NCI-H748 treated with DMSO at 0.1 percent for 48 hours (cell line): Measurements from ENCODE around the gene TPSB2.
"Not testable (repeated sequence)": the region's sequence is repeated elsewhere in the genome, so short reads cannot be mapped to it uniquely, and the experiment has no call there.

ENCODE experiments used
- DNase-seq: peaks from one replicate; lab custom pipeline; 2025; lab: John Stamatoyannopoulos, UW

TPSB2 gene

DNA sequence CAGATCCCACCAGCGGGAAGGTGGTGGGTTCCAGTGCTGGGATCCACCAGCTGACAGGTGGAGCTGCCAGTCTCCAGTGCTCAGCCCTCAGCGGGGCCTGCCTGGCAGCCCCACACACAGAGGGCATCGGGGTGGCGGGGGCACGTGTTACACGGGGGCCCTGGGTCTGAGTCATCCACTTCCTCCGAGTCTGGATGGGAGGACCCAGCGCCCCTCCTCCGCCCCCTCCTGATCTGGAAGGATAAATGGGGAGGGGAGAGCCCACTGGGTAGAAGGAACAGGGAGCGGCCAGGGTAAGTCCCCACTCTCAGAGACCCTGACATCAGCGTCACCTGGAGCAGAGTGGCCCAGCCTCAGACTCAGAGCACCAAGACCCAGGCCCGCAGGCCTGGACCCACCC lies 10.5 kb upstream of the TPSB2 start, which contains the start of gene TPSAB1:
Gene TPSAB1 (plus strand): TSS at position 270 of the 400 bp plus-strand sequence. CDS start 234 bp downstream, outside the sequence.
- not testable (repeated sequence) for DNase-seq

DNA sequence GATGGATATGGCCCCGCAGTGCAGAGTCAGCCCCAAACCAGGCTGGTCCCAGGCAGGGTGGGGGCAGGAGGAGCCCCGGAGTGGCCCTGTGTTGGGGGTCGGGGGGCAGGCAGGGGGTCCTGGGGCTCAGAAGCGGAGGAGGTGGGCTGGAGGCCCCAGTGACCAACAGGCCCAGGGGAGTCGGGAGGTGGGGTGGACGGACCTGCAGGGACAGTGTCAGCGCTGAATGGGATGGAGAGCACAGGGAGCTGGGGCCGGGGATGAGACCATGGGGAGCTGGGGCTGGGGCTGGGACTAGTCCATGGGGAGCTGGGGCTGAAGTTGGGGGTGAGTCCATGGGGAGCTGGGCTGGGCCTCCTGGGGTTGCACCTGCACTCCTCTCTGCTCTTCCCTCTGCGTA lies 9.6 kb upstream of the TPSB2 start:
- not testable (repeated sequence) for DNase-seq

DNA sequence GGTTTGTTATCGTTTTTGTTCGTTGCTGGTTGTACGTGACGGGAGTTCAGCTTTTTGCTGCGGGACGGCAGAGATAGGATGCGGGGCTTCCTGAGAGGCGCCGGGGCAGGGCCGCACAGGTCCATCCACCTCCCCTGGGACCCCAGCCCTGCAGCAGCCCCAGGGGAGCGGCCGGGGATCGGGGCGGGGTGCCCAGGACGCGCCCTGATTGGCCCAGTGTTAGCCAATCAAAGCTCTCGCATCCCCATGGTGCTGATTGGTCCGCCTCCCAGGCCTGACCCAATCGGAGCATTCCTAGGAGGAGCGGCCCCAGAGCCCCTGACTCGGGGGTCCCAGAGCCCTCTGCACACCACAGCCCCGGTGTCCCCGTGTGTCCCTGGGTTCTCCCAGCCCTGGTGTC lies 8.9 kb upstream of the TPSB2 start:
- DNase-seq = not testable (repeated sequence)

DNA sequence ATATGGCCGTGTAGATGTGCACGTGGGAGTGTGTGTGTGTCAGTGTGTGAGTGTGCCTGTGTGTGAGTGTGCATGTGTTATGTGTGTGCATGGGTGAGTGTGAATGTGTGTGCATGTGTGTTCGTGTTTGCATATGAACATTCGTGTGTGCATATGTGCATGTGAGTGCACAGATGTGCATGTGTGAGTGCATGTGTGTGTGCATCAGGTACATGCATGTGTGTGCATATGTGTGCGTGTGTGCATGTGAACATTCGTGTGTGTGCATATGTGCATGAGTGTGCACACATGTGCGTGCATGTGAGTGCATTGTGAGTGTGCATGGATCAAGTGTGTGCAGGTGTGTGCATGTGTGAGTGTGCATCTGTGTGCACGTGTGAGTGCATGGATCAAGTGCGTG lies 8.0 kb upstream of the TPSB2 start:
- DNase-seq = no peak

DNA sequence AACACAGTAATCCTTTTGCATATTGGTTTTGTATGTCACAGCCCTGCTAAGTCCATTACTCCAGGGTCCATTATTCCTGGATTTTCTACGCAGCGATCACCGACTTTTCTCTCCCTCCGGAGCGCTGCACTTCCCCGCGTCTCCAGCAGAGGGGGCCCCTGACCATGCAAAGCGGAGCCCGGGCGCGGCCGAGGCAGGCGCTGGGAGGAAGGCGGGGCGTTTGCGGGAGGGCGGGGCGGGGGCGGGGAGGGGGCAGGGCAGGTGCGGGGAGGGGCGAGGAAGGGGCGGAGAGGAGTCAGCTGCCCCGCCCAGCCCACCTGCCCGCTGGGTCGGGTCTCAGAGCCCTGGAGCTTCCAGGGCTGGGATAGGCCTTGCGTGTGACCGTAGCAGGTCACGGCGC lies 6.7 kb upstream of the TPSB2 start:
- not testable (repeated sequence) for DNase-seq

DNA sequence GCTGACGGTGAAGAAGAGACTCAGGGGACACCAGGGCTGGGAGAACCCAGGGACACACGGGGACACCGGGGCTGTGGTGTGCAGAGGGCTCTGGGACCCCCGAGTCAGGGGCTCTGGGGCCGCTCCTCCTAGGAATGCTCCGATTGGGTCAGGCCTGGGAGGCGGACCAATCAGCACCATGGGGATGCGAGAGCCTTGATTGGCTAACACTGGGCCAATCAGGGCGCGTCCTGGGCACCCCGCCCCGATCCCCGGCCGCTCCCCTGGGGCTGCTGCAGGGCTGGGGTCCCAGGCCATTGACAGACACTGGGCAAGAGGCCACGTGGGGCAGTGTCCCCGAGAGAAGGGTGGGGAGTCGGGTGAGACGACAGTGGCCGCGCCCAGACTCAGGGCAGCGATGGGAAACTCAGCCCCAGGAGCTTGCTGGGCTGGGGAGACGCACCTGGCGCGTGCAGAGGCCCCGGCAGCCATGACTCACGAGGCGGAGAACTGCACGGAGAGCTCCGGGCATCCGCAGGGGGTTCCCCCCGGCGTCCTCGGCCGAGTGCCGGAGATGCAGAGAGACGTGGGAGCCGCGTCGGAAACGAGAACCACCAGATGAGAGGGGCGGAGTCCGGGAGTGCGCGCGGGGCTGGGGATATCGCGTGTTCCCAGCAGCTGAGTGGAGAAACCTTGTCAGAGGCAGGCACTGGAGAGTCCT lies 2.2 kb upstream of the TPSB2 start:
- DNase-seq = not testable (repeated sequence)

DNA sequence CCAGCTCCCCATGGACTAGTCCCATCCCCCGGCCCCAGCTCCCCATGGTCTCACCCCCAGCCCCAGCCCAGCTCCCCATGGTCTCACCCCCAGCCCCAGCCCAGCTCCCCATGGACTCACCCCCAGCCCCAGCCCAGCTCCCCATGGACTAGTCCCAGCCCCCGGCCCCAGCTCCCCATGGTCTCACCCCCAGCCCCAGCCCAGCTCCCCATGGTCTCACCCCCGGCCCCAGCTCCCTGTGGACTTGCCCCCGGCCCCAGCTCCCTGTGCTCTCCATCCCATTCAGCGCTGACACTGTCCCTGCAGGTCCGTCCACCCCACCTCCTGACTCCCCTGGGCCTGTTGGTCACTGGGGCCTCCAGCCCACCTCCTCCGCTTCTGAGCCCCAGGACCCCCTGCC lies 1.3 kb upstream of the TPSB2 start:
- not testable (repeated sequence) for DNase-seq

DNA sequence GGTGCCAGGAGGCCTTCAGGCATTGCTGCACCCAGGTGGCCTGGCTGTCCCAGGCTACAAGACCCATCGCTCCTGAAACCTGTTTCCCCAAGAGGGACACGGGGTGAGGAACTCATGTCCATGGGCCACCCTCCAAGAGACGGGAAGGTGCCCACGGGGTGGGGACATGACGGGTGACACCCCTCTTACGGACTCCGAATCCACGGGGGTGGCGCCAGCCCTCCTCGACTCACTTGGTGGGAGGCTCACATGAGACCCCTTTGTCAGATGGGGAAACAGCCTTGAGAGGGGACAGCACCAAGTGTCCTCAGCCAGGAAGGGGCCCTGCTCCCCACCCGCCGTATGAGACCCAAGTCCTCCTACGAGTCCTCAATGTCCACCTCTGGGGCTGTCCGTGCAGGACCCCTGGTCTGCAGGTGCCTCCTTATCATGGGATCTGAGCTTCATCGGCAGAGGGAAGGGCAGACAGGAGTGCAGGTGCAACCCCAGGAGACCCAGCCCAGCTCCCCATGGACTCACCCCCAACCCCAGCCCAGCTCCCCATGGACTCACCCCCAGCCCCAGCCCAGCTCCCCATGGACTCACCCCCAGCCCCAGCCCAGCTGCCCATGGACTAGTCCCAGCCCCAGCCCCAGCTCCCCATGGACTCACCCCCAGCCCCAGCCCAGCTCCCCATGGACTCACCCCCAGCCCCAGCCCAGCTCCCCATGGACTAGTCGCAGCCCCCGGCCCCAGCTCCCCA lies 658 bp upstream of the TPSB2 start:
- DNase-seq = not testable (repeated sequence)

DNA sequence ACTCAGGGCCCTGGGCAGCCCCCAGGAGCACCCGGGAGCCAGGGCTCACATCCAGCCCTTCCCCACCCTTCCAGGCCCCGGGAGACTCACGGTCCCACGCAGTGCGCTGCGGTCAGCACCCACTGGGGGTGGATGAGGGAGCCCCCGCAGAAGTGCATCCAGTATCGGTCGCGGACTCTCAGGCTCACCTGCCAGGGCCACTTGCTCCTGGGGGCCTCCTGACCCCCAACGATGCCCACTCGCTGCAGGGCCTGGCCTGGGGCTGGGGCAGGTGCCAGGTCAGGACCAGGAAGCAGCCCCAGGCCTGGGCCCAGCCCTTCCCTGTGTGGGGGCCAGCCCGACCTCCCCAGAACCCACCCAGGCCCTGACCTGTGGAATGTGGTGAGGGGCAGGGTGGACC lies 508 bp downstream of the TPSB2 start:
- not testable (repeated sequence) for DNase-seq

DNA sequence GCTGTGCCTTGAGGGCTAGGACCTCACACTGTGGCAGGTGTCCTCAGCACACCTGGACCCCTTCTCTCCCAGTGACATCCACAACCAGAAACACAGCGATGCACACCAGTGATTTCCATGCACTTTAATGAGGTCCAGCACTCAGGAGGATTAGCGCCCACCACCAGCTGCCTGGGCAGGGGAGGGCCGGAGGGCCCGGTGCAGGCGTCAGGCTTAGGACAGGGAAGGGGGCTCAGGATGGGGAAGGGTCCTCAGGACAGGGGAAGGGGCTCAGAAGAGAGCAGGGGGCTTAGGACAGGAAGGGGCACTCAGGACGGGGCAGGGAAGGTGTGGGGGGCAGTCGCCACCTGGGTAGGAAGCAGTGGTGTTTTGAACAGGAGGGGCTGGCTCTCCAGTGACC lies 1.8 kb downstream of the TPSB2 start:
- DNase-seq = not testable (repeated sequence)

DNA sequence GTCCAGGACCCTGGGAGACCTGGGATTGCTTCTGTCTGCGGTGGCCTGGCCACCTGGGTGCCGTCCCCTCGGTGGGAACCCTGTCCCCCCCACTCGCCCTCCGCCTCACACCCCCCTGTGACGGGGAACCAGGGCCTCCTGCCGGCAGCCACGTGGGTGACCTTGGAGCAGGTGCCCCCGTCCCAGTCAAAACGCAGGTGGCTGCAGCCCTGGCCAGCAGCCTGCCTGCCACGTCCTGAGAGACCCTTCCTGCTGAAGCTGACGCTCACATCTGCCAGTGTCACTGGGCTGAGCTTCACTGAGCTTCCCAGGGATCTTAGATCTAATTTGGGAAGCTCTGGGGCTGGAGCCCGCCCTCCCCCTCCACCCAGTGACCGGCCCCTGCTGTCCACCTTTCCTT lies 3.3 kb downstream of the TPSB2 start:
- DNase-seq = not testable (repeated sequence)

DNA sequence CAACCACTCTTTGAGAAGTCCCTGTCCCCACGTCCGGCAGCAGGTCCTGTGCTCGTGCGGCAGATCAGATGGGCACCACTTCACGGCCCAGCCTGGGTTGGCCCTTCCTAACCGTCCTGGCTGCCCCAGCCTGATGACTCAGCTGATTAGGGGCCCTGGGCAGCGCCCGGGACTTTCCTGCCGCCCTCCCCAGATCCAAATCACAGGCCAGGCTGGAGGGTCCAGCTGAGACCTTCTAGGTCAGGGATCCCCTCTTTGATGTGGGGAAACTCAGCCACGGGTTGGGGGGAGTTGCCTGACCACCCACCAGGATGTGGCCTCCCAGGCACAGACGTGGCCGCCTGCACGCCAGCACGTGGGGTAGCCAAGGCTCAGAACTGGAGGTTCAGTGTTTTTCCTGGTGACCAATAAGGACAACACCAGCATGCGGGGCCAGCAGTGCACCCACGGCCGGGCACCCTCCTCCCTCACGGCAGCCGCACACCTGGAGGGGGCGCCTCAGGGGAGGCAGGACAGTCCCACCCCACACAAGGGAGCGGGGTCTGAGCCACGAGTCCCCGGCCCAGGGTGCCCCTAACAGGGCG lies 4.2 kb downstream of the TPSB2 start:
- not testable (repeated sequence) for DNase-seq

DNA sequence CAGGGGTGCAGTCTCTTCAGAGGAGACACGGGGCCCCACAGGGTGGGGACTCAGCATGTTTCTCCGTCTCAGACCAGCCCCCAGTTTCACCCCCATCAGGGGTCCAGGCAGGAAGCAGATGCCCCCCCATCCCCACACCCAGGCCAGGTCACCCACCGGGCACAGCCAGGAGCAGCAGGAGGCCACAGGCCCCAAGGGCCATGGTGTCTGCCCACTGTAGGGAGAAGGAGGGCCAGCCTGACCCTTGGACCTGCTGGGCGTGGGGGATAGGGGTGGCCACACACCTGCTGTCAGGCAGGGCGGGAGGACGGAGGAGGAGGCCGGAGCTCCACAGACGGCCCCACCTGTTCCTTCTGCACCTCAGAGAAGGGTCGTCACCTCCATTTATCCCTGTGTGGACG lies 4.9 kb downstream of the TPSB2 start, which contains the start of gene TPSG1:
Gene TPSG1 (minus strand): TSS at position 218 of the 401 bp plus-strand sequence. CDS start 16 bp downstream, at position 202.
- no peak for DNase-seq

DNA sequence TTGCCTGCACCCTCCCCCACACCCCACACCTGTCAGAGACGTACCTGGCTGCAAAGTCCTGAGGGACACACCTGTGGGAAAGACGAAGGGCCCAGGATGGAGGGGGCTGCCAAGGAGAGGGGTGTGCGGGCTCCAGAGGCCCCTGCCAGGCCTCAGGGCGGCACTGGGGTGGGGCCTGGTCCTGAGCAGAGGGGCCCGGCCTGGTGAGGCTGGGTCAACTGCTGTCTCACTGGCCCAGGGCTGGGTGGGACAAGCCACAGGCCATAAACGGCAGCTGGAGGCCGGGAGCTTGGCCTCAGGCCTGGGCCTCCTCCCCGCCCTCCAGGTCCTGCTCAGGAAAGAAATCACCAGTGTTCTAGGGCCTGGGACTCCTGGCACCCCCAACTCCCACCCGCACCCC lies 5.4 kb downstream of the TPSB2 start:
- DNase-seq = no peak

DNA sequence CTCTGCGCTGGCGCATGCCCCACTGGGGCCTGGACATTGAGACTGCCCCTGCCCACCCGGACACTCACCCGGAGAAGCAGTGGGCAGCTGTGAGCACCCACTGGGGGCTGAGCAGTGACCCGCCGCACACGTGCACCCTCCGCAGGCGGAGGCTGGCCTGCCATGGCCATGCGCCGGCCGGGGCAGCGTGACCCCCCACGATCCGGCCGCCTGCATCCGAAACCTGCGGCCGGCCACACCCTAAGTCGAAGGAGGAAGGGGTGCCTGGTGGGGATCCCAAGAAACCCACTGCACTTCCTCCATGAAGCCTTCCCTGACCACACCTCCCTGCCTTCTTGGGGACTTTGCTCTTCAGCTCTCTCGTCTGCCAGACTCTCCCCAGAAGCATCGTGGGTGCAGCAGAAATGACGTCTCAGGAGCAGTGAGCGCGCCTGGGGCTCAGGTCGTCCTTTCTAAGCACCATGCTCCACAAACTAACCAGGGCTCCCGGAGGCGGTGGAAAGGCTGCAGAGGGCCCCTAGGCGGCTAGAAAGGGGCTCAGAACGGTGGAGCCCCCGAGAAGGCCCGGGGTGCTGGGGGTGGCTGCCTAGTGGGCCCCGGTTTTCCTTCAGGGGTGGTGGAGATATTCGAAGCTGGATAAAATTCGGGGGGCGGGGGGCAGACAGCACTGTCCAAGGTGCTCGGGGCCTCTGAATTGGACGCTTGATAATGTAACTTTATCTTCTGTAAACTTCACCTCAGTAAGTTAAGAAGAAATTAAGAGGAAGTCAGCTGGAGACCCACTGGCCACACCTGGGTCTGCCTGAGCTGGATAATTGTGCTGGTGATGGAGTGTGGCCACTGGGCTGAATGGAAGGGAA lies 6.4 kb downstream of the TPSB2 start:
- DNase-seq = no peak

DNA sequence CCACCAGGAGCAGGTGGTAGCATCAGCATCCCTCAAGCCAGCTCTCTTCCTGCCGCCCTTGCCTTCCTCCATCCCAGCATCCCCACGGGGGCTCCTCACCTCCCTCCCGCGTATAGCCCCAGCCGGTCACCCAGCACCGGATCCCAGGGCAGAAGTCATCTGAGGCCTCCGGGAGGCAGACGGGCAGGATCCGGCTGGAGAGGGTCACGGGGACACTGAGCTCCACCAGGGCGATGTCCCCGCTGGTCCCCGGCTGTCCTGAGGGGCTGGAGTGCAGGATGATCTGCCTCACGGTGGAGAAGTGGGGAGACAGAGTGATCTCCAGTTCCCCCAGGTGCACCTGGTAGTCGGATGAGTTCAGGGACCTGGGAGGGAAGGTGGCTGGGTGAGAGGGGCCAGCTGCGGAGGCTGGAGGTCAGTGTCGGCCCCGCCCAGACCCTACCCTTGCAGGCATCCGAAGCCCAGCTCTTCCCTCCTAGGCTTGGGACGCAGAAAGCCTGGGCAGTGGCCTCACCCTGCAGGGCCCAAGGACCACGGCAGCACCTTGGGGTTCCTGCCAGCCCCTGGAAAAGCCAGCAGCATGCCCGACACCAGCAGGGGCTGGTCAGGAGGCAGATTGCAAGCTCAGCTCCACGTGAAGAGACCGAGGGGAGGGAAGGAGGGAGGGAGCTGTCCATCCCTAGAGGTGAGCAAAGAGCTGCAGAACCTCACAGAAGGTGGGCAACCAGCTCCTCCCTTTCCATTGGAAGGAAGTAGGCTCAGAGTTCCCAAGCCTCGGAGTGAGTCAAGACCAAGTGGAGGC lies 7.2 kb downstream of the TPSB2 start:
- DNase-seq = no peak

DNA sequence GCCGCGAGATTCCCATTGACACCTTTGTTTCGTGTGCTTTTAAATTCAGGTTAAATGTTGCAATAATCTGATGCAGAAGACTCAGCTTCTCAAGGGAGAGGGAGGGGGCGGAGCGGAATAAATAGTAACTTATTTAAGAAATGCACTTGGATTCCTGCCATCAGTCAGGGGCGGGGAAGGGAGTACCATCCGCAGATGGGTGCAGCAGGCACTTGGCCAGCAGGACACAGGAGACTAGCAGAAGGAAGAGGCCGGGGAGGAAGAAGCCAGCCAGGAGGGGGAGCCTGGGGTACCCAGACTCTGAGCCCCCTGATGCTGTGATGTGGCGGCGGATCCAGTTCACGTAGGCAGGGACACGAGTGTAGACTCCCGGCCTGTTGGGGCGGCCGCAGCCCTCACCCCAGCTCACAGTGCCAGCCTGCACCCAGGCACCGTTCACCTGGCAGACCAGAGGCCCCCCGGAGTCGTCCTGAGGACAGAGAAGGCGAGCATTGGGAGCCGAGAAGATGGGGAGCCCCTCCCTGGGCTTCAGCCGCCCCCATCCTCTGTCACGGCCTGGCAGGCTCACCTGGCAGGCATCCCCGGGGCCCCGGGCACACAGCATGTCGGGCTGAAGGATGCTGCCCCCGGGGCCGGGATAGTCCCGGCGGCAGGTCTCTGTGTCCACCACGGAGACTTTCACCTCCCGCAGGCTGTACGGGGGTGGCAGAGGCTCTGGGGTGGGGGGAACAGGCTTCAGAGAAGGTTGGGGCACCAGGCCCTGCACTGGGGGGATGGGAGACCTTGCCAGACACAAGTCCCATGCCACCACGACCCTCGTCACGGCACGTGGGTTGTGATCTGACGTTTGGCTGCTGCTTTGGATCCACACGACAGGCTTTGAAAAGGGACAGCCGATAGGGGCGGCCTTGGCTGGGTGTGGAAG lies 8.1 kb downstream of the TPSB2 start:
- no peak for DNase-seq

DNA sequence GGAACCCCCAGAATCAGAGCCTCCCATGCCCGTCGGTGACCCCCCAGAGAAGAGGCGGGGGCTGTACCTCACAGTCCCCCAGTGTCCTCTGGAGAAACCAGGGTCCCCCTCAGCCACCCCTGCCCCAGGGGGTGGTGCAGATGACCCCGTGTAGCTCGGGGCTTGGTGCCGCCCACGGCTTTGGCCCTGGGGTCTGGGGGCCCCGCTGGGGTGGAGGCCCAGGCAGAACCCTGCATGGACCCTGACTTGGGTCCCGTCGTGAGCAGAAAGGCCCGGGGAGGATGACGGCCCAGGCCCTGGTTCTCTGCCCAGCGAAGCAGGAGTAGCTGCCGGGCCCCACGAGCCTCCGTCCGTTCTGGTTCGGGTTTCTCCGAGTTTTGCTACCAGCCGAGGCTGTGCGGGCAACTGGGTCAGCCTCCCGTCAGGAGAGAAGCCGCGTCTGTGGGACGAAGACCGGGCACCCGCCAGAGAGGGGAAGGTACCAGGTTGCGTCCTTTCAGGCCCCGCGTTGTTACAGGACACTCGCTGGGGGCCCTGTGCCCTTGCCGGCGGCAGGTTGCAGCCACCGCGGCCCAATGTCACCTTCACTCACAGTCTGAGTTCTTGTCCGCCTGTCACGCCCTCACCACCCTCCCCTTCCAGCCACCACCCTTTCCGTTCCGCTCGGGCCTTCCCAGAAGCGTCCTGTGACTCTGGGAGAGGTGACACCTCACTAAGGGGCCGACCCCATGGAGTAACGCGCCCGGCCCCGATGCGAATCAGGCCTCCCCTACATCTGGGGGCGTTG lies 8.9 kb downstream of the TPSB2 start:
- DNase-seq = no peak

DNA sequence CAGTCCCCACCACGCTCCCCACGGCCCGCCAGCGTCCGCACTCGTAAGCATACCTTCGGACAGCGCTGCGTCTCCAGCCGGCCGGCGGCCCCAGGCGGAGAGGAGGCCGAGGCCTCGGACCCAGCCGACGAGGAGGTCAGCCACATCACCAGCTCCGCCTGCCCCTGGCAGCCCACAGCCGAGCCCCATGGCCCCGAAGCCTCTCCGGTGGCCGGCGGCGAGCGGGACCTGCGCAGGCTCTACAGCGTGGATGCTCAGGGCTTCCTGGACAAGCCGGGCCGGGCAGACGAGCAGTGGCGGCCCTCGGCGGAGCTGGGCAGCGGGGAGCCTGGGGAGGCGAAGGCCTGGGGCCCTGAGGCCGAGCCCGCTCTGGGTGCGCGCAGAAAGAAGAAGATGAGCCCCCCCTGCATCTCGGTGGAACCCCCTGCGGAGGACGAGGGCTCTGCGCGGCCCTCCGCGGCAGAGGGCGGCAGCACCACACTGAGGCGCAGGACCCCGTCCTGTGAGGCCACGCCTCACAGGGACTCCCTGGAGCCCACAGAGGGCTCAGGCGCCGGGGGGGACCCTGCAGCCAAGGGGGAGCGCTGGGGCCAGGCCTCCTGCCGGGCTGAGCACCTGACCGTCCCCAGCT lies 9.8 kb downstream of the TPSB2 start:
- DNase-seq = no peak
